Stimulated activated CD4-positive, alpha-beta T cell treated with anti-CD3 and anti-CD28 coated beads, Interleukin-4, amount 100 ng/mL, for 4 hours (primary cell): Measurements from ENCODE around the gene TP53I11.
A peak's percentile ranks its signal among the peaks of the same experiment; 100 is the strongest.

Experiments
- DNase-seq, 2 experiments: peaks; one replicate each; pipeline ENCODE4 v3.0.0-alpha.2; 2020

The TP53I11 gene

DNA sequence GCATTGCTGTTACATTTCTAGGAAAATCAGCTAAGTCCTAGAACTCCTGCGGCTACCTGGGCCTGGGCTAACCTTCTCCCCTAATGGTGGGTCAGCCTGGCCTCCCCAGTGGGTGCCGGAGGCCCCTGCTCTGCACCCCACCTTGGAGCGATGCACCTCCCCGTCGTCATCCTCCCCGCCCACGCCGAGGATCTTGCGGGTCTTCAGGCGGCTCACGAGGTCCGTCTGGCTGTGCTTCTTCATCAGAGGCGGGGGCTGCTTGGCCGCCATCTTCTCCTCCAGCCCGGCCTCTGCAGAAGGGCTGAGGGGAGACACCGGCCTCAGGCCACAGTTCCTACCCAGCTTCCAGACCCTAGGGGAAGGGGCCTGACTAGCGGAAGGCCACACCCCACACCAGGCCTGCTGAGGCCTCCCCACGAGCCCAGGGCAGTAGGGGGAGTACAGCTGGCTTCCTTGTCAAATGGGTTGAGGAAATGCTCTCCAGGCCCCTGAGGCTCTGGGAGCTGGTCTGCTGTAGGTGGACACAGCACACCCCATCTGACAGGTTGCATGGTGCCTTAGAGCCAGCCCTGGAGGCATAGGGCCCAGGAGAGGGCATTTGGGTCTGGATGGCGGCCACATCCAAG lies 12.5 kb downstream of the TP53I11 start:
- no peak for DNase-seq

- no peak for DNase-seq
These were observed 13.6 kb downstream of the TP53I11 start for GRCh38 chr11:44936951-44937543.

GRCh38 chr11:44936525-44936924 lies 14.2 kb downstream of the TP53I11 start:
- peak; percentile 74 to 81 for DNase-seq

DNA sequence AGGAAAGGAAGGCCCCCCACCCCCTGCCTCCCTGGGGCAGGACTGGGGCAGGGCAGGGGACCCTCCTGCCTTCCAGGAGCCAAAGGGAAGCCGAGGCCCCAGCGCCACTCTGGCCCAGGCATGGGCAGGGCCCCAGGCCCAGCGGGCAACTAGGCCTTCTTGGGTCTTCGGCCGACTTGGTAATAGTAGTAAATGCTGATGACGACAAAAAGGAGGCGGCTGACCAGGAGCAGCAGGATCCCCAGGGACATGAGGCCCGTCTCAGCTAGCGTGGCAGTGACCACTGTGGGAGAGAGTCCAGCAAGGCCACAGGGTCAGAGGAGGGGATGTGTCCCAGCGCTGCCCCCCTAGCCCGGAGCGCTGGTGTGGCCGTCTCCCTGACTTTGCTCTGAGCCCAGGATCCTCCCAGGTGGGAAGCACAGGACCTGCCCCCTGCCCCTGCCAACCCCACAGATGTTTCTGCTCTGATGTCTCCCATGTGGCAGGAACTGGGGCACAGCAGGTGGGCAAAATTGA lies 15.9 kb downstream of the TP53I11 start:
- DNase-seq, result no peak

DNA sequence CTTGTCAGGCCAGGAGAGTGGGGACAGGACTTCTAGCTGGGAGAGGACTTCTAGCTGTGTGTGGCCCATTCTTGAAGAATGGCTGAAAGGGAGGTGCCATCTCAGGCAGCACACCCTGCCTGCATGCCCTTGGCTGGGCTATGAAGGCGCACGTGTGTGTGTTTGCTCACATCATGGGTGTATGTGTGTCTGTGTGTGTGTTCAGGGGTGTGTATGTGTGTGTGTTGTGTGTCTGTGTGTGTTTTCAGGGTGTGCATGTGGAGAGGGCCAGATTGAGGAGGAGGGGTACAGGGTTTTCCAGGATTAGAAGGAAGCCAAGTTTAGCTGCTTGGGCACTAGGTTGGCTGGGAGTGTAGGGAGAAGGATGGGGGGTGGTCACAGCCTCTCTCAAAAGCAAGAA lies 16.6 kb downstream of the TP53I11 start:
- DNase-seq, result no peak

DNA sequence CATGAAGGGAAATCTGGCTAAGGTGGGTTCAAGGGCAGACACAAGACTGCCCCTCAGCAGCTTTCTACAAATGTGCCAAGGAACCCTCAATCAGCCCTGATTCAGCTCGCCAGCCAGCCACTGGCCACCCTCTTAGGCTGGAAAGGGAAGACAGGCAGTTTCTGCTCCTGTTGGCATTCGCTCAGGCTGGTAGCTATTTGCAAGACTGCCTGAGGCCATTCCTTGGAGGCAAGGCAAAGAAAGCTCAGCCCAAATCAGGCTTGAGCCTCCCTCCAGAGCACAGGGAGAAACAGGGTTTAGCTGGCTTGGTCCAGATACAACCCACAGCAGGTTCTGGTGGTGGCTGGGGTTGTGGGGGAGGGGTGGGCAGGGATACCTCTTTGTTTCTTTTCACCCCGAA lies 19.2 kb downstream of the TP53I11 start:
- no peak for DNase-seq

GRCh38 chr11:44930588-44931302 lies 19.9 kb downstream of the TP53I11 start:
- no peak for DNase-seq

DNA sequence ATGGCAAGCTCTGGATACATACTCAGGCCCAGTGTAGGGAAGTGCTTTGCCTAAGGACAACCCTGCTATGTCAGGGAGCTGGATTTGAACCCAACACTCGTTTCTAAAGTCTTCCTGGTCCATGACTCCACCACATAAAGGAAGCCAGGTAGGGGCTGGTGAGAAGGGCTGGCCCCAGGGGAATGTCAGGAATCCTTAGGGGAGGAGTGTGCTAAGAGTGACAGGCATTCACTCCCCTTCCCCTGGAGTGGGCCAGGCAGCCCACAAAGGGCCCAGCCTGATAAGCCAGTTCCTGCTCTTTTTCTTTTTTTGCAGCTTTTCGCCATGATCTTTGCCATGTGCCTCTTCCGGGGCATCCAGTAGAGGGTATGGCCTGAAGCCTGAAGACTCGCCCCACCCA lies 21.9 kb downstream of the TP53I11 start:
- no peak for DNase-seq

DNA sequence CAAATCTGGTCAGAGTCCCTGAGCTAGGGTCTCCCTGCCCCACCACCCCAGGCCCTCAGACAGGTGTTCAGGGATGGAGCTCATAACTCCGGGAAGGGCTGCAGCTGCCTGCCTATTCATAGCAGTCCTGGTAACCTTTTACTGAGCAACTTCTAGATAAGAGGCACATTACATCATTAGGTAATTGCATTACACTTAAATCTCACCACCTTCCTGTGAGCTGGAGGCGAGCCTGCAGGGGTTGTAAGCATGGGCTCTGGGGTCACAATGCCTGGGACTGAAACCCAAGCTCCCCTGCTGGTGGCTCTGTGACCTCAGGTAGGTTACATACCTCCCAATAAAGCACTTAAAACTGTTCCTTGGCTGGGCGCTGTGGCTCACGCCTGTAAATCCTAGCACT lies 22.5 kb downstream of the TP53I11 start:
- no peak for DNase-seq

- DNase-seq, result peak; percentile 44 to 63
These were observed 23.5 kb downstream of the TP53I11 start for GRCh38 chr11:44927174-44927661.

GRCh38 chr11:44926036-44926435 lies 24.6 kb downstream of the TP53I11 start:
- DNase-seq, result no peak

- no peak for DNase-seq
These were observed 26.9 kb downstream of the TP53I11 start for GRCh38 chr11:44923806-44924205.

GRCh38 chr11:44923115-44923514 lies 27.6 kb downstream of the TP53I11 start:
- DNase-seq, result peak in 1 of 2 experiments; percentile 18

- no peak for DNase-seq
These were observed 30.2 kb downstream of the TP53I11 start for GRCh38 chr11:44920451-44920850.

GRCh38 chr11:44917741-44918140 lies 32.9 kb downstream of the TP53I11 start:
- DNase-seq, result no peak

- DNase-seq, result no peak
These were observed 33.8 kb downstream of the TP53I11 start for GRCh38 chr11:44916801-44917385.

- no peak for DNase-seq
These were observed 34.4 kb downstream of the TP53I11 start for GRCh38 chr11:44916331-44916730.

- no peak for DNase-seq
These were observed 35.1 kb downstream of the TP53I11 start for GRCh38 chr11:44915621-44916020.

DNA sequence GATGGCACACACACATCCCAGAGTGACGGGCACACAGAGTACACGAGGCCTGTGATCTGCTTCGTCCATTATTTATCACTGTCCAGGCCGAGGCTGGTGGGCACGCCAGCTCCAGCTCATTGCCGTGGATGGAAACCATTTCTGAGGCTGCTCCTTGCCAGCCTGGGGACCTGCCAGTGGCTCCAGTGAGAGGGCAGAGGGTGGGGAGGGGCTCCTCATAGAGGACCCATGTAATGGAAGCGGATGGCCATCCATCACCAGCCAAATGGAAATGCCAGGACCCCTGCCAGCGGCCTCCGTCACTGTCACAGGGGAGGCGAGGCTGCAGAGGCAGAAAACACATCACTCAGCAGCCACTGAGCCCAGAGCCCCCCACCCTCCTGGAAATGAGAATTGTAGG lies 35.7 kb downstream of the TP53I11 start:
- no peak for DNase-seq

GRCh38 chr11:44914105-44914504 lies 36.6 kb downstream of the TP53I11 start:
- DNase-seq, result no peak

GRCh38 chr11:44913502-44913901 lies 37.2 kb downstream of the TP53I11 start:
- DNase-seq, result no peak

GRCh38 chr11:44912270-44912987 lies 38.3 kb downstream of the TP53I11 start:
- DNase-seq, result no peak
